GM19438 (cell line): ENCODE measurements around the gene DBX1.
A peak's percentile ranks its signal among the peaks of the same experiment; 100 is the strongest.

Experiments
- ATAC-seq: cut with Tn5 transposase; IDR thresholded peaks from one replicate; pipeline ENCODE4 v1.9.1; 2021; ENCODE audit warnings: low read depth; ENCODE audit not compliant: unreplicated experiment

The DBX1 gene

DNA sequence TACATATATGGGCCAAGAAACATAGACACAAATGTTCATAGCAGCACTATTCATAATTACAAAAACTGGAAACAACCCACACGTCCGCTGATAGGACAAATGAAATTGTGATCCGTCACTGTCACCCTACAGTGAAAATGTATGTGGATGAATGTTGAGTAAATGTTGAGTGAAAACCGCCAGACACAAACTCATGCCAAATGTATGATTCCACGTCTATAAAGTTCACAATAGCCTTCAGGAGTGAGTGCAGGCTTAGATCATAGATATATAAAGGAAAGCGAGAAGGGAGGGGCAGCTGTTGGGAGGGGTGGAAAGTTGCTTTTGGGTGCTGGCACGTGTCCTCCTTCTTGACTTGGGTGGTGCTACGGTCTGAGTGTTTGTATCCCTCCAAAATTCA, 33.6 kb downstream of the DBX1 start:
- no peak for ATAC-seq

DNA sequence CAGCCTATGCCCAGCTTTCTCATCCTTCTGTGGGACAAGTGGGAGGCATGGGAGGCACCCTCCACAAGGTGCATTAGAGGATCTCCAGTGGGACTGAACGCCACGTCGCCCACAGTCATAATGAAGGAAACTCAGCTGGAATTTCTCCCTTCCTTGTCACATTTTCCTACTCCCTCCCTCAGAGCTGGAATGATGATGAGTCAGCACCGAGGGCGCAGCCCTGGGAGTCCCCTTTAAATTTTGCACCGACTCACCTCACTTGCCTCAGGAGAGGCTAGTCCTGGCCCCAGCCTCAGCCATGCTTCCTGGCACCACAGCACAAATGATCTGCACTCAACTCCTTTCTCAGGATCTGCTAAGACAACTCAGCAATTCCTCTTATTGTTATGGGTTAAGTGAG, 34.3 kb downstream of the DBX1 start:
- ATAC-seq: no peak

DNA sequence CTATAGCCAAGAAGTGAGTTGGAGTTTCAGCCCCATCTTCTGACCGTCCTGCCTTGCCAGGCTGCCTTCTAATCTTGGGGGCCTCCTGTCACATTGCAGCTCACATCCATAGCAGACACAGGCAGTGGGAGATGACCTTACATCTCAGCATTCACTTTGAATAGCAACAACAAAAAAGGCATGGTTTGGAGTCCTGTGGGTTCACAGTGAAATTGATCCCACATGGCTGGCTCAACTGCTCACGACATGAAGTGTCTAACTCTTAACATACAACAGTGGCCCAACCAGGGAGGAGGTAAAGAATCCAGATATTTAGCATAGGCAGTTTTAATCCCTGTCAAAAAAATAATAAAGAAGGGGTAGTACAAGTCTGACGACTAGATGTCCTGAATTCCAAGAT, 38.1 kb downstream of the DBX1 start:
- ATAC-seq: no peak

DNA sequence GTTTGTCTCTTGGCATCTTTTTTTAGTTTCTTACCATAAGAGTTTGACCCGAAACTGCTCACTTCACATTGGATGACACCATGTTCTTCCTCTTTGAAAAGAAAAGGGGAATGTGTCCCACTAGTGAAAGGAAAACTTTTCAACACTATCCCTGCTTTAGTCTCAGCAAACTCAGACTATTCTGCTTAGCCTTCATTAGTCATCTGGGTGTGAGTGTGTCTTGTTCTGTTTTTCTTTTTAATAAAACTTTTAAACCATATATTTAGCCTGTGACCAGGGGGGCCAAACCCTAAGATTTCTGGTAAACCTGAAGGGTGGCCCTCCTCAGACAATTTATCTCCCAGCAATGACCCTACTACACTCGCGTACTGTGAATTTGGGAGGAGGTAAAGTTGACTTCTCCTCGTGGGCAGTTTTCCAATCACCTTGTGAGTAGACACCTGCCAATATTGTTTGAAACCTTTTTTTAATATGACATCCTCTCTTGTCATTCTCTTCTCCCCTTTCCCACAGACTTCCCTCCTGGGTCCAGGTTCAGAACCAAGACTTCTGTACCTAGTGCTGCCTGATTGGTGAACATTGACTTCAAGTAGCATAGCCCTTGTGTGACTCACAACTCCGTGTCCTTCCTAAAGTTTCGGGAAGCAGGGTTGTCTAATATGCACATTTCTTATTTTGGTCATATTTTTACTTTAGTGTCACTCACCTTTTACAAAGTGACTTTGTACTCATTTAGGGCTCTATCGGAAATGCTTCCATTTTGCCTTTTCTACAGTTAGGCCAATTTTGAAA, 39.9 kb downstream of the DBX1 start:
- no peak for ATAC-seq

DNA sequence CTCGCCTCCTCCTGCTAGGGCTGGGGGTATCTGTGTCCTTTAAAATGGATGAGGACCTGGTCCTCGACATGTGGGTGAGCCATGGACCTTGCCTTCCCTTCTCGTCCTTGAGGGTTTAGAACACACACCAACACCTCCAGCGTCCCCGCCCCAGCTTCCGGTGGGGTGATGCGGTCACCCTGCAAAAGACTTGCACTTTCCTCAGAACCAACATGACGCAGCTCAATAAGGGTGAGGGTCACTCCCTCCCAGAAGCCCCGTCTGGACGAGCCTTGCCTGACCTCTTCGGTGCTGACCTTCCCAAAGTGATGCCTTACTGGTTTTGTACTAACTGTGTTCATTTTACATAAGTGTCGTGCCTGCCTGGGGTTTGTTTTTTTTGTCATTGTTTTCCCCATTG, 41.0 kb downstream of the DBX1 start:
- no peak for ATAC-seq

DNA sequence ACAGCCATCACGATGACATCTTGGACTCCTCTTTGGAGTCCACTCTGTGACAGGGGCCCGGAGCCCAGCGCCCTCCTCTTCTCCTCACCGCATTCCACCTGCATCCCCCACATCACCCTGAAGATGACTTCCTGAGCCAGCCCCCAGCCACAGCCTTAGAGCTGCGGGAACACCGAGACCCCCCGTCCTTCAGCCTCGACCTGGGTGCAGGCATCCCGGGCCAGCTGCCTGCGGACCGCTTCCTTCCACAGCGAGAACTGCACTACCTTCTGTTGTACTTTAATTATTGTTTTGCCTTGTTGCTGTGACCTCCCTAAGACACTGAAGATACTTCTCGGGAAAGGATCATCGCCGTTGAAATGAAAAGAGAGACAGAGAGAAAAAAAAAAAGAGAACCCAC, 42.1 kb downstream of the DBX1 start:
- no peak for ATAC-seq

DNA sequence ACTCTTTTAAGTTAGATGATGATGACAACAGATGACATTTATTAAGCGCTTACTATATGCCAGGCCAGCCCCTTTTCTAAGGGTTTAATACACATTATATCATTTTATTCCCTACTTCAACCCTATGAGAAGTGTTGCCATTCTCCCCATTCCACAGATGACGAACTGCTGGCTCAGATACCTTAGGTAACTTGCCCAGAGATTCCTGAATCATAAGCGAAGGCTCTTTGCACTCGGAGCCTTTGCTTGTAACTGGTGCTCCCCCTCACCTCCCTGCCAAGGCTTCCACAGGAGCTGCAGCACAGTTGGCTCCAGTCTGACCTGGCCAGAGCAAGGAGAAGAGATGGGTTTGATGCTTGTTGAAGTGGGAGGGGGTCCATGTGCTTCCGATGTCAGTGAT, 43.0 kb downstream of the DBX1 start:
- no peak for ATAC-seq

DNA sequence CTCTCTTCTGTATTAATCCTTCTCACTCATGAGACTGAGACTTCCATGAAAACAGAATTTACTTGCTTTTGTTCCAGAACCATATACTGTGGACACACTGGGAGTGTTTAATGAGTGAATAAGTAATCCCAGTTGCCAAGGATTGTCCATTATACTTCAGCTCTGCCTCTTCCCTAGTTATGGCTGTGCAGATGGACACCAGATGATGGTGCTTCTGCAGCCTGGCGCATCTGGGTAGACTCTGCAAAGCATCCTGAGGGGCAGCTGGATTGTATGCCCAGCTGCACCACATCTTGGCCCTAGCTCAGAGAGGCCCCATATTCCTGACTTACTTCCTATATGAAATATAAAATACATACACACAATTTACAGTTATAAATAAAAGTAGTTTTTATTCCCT, 43.5 kb downstream of the DBX1 start:
- ATAC-seq: no peak

DNA sequence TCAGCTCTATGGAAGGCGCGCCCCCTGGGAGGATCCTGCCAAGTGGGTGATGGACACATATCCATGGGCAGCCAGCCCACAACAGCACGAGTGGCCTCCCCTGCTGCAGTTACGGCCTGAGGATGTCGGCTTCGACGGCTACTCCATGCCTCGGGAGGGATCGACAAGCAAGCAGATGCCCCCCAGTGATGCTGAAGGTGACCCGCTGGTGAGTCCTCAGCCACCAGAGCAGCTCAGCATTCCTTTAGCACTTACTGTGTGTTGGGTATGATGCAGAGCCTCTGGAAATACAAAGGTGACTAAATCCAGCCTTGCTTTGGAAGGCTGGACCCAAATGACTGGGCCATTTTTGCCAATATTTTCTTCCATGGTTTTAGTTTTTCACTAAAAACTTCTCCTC, 45.7 kb downstream of the DBX1 start:
- ATAC-seq: no peak

DNA sequence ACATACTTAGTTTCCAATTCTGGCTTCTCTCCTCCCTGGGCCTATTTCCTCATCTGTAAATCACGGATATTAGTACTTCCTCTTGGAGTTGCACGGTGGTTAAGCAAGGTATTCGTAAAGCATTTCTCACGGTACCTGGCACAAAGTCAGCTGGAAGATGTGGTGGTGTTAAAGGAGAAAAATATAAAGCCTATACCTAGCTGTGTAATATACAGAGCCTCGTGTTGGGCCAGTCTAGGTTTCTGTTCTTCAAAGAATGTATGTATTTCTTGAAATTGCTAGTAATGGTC, 47.2 kb downstream of the DBX1 start:
- ATAC-seq: no peak

DNA sequence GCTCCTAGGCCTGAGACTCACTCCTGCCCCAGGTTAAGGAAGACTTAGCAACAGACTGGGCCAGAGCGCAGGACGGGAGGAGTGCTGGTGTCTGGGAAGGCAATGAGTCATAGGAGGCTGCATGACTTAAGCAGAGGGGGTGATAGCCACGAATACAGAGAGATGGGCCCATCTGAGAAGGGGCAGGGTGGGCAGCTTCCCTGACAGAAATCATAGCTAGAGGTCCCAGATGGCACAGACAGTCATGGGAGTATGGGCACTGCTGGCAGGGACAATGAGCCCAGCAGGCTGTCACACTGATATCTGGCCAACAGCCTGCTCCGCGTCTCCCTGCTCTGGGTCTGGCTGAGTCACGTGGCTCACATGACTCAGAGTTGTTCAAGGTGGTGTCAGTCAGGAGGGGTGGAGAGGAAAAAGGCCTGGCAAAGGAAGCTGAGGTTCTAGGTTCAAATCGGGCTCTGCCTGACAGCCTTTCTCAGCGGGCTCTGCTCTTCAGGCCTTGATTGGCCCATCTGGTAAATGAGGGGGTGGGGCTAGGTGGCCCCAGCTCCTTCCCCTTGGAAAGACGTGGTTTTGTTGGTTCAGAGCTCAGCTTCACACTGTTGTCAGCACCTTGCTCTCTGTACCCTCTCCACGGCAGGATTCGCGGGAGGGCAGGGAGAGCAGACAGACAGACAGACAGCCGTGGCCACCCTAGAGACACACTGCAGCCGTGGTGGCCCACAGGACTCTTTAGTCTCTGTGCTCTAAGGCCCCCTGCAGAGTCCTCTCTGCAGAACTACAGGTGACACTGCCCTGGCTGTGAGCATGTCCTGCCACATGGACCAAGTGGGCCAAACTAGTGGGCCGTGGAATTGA, 47.8 kb downstream of the DBX1 start:
- ATAC-seq: no peak

DNA sequence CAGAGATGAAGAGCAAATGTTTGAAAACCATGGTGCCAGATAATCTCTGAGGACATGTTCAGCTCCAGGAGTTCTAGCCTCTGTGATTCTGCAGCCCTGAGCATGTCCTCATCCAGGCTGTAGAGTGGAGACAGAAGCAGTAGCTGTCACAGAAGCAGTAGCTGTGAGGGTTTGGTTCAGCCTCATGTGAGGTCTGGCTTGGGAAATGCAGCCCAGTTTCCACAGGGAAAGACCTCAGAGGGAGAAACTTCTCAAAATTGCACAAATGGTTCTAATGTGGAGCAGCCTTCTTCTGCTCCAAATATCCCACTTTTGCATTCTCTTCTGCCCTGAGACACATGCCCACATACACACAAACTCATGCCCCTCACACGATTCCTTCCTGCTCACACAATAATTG, 48.4 kb downstream of the DBX1 start:
- no peak for ATAC-seq

DNA sequence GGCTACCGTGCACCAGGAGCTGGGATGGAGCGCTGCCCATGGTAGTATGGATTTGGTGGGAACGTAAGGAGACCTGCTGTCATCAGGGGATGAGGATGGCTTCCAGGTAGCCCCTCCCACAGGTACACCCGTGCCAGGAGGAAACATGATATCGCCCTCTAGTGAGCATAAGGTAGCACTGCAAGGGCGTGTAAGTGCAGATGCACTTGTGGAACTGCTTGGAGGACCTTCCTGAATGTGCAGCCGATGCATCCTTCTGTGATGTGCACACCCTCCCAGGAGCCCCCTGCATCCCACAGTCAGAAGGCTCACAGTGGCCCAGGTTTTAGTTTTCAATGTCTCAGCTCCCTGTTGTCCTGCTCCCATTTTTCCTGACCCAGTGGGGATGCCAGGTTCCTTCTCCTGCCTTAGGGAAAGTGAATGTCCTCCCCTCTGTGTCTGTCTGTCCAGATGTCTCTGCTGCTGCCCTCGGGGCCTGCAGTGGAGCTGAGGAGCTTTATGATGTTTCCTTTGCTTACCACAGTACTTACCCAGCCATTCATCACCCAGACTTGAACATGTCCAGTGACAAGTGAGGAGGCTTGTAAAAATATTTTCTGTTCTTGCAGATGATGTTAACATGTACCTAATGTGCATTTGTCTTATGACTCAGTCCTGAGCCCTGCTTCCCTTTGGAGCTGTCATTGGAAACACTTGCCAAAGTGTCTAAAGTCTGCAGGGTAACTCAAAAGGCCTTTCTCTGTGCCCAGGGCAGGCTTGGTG, 49.2 kb downstream of the DBX1 start:
- ATAC-seq: peak; percentile 92

DNA sequence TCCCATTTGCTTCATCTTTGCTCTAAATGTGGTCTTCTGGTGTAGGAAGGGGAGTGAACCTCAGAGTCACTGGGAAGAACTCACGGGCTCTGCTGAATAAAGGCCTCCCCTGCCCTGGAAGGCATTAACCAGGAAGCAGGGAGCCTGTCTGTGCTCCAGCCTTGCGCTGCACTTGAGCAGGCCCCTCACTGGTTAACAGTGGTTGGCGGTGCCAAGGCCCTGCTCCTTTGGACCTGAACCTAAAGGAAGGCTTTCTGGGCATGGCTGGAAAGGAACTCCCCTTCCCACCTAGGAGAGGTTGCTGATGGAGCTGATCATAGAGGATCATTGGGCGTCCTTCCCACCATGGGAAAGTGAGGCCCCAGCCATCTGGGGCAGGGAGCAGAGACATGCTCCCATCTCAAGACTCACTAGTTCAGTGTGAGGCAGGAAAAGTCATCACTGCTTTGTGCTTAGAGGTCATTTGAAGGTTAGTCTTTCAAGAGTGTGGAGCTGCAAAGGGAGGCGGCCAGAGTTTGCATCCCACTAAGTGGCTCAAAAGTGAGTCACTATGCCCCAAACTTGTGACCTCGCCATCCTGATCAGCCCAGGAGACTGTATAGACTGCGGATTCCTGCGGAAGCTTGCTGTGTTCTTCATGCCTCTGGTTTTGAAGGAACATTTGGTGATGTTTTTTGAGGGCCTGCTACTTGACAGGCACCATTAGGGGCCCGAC, 50.4 kb downstream of the DBX1 start:
- no peak for ATAC-seq
